Activated CD8-positive, alpha-beta memory T cell treated with anti-CD3 and anti-CD28 coated beads, Interleukin-2, amount 50 U/mL, for 1 hour (primary cell): ENCODE data around the gene PCGF3.
A peak's percentile ranks its signal among the peaks of the same experiment; 100 is the strongest.

ENCODE experiments used
- DNase-seq: peaks from one replicate; pipeline ENCODE4 v3.0.0-alpha.2; 2020; ENCODE audit errors: extremely low read depth

PCGF3 gene, protein sequence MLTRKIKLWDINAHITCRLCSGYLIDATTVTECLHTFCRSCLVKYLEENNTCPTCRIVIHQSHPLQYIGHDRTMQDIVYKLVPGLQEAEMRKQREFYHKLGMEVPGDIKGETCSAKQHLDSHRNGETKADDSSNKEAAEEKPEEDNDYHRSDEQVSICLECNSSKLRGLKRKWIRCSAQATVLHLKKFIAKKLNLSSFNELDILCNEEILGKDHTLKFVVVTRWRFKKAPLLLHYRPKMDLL

DNA sequence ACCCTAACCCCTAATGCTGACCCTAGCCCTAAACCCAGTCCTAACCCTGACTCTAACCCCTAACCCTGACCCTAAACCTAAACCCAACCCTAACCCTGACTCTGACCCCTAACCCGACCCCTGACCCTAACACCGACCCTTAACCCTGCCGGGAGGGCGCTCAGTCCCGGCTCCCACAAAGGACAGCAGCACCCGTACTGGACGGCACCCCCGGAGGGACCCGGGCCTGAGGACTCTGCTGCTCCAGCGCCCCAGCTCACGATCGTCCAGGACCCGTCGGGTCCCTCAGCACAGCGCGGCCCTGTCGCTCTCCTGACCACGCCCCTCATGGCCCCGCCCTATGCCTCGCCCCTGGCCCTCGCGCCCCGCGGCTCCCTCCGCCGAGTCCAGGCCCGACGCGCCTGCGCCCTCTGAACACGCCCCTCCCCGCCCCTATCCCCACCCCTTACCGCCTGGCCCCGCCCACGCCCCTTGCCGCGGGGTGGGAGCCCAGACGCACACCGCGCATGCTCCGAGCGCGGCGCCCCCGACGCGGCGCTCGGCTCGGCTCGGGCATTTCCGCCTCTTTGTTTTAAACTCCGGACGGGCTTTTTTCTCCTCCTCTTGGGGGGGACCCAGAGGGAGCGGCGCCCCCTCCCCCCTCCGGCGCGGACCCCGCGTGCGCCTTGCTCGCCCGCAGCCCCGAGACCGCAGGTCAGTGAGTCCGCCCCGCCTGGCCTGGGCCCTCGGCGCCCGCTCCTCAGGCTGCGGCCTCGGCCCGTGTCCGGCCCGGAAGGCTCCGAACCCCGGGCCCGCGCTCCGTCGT lies at the start of gene PCGF3:
Gene PCGF3, plus strand, starts transcription at position 555 of the 805 bp plus-strand sequence. CDS start 27,849 bp downstream, outside the sequence.
- DNase-seq: peak; percentile 81

DNA sequence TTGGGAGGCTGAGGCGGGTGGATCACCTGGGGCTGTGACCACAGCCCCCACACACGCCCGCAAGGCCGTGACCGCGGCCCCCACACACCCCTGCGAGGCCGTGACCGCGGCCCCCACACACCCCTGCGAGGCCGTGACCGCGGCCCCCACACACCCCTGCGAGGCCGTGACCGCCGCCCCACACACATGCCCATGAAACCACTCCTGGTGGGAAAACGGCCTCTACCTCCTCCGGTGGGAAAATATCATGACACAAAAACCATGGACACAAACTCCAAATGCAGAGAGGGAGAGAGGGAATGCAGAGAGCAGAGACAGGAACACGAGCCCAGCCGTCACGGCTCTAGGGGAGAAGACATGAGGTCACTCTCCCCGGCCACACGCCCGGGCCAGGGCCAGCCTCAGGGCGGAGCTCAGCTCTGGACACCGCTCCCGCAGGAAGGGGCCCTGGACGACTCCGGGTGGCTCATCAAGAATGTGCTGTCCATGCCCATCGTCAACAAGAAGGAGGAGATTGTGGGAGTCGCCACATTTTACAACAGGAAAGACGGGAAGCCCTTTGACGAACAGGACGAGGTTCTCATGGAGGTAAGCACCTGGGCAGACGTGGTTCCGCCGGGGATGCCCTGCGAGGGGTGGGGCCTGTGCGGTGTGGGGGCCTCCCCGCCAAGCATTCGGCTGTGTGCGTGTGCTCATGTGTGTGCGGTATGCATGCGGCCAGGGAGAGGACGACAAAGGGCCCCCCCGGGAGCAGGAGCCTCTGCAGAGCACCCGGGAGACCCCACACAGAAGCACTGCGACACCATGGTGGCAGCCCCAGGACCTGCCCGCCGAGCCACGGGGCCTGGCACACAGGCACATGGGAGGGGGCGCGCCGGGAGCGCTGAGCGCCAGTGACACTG lies 48.9 kb upstream of the PCGF3 start:
- DNase-seq: no peak

DNA sequence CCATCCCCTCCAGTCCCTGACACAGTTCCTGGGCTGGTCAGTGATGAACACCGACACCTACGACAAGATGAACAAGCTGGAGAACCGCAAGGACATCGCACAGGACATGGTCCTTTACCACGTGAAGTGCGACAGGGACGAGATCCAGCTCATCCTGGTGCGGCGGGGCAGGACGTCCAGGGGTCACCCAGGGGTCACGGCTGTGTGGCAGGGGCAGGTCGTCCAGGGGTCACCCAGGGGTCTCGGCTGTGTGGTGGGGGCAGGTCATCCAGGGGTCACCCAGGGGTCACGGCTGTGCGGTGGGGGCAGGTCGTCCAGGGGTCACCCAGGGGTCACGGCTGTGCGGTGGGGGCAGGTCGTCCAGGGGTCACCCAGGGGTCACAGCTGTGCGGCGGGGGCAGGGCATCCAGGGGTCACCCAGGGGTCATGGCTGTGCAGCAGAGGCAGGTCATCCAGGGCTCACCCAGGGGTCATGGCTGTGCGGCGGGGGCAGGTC lies 48.2 kb upstream of the PCGF3 start:
- no peak for DNase-seq

DNA sequence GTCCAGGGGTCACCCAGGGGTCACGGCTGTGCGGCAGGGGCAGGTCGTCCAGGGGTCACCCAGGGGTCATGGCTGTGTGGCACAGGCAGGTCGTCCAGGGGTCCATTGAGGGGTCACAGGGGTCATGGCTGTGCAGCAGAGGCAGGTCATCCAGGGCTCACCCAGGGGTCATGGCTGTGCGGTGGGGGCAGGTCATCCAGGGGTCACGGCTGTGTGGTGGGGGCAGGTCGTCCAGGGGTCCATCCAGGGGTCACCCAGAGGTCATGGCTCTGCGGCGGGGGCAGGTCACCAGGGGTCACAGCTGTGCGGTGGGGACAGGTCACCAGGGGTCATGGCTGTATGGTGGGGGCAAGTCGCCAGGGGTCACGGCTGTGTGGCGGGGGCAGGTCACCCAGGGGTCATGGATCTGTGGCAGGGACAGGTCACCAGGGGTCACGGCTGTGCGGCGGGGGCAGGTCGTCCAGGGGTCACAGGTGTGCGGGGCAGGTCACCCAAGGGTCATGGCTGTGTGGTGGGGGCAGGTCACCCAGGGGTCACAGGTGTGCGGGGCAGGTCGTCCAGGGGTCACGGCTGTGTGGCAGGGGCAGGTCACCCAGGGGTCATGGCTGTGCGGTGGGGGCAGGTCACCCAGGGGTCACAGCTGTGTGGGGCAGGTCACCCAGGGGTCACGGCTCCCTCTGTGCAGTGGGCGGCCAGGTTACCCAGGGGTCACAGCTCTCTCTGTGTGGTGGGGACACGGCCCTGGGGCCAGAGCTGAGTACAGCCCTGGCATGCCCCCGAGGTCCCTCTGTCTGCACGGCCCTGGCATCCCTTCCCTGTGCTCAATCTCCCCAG lies 47.6 kb upstream of the PCGF3 start:
- DNase-seq: no peak

DNA sequence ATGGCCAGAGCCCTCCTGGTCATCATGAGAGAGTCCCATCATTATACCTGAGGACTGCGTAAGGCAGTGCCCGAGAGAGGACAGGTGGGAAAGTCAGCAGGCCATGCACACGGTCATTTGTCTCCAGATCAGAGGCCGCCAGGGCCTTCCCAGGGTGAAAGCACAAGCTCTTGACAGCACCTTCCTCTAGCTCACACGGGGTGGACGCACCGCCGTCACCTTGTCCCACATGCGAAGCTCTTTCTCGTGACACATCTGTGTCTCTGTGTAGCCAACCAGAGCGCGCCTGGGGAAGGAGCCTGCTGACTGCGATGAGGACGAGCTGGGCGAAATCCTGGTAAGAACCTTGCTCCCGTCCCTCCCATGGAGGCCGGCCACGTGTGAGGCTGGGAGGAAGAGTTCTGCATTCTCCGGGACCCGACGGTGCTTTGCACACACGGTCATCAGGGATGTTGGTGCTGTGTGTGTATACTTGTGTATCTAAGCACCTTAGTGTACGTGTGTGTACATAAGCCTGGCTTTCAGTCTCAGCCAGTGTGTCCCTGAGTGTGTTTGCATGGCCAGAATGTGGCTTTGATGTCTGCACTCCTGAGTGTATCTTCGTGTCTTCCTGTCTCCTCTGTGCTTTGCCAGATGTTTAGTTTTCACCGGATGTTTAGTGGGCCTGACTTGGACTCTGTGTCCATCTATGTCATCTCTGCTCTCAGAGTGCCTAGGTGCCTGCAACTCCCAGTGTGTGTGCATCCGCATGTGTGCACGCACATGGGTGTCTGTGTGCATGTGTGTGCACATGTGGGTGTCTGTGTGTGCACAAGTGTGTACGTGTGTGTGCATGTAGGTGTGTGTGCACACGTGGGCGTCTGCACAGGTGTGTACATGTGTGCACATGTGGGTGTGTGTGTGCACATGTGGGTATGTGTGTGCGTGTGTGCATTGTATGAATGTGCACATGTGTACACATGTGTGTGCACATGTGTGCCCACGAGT lies 46.7 kb upstream of the PCGF3 start:
- DNase-seq: no peak

DNA sequence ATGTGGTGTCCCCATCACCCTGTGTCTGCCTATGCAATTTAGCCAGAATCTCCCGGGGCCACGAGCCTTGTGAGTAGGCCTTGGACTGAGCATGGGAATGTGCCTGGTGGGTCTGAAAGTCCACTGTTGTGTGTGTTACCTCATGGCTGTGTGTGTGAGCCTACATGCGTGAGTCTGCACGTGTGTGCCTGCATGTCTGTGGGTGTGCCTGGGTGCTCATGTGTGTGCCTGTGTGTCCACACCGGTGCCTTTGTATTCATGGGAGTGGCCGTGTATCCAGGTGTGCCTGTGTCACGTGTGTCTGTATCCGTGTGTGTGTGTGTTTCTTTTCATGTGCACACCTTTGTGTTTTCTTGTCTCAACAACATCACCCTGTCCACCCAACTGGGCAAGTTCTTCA lies 45.8 kb upstream of the PCGF3 start:
- no peak for DNase-seq

DNA sequence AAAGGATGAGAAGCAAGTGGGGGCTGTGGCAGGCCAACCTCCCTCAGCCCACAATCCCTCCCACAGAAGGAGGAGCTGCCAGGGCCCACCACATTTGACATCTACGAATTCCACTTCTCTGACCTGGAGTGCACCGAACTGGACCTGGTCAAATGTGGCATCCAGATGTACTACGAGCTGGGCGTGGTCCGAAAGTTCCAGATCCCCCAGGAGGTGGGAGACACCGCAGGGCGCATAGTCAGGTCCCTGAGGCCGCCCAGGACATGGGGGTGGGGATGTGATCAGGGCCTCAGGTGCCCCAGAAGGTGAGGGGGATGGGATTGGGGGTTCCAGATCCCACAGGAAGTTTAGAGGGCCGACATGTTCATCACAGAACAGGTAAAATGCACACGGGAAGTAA lies 45.2 kb upstream of the PCGF3 start:
- no peak for DNase-seq

DNA sequence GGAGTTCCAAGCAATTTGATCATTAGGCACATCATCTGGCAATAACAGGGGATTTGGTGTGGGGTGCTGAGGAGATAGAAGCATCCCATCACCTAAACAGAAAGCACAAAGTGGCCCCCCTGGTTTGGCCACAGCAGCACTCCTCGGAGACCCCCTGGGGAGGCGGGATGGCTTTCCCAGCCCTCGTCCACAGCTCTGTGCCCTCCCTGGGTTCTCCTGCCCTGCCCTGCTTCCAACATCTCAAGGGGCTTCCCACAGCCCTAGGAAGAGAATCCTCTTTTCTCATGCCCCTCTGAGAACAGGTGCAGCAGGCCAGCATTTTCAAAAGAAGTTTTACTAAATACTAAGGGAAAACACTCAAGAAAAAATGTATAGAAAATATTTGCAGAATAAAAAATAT lies 44.4 kb upstream of the PCGF3 start:
- no peak for DNase-seq

DNA sequence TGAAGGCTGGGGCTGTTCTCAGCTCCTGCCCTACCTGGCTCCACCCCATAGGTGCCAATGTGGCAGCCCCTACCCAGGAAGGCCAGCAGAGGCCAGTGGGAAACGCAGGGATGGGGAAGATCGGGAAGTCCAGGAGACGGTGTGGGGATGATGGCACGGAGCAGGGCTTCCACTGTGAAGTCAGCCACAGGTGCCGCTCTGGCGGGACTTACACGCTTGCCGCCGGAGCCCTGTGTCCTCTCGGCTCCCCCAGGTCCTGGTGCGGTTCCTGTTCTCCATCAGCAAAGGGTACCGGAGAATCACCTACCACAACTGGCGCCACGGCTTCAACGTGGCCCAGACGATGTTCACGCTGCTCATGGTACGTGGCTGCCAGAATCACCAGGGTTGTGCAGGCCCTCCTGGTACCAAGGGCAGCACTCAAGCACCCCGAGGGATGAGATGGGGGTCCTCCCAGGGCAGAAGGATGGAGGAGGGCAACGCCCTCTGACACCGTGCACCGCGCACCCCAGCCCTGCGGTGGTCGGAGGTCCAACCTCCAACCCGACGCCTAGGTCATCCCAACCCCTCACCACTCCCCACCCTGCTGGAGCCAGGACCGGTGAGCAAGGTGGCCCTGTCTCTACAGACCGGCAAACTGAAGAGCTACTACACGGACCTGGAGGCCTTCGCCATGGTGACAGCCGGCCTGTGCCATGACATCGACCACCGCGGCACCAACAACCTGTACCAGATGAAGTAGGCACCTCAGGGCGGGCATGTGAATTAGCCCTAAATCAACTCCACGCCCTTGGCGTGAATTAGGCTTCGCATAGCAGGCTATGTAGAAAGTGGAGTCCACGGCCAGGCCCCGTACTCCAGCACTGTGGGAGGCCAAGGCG lies 43.5 kb upstream of the PCGF3 start:
- DNase-seq: no peak

DNA sequence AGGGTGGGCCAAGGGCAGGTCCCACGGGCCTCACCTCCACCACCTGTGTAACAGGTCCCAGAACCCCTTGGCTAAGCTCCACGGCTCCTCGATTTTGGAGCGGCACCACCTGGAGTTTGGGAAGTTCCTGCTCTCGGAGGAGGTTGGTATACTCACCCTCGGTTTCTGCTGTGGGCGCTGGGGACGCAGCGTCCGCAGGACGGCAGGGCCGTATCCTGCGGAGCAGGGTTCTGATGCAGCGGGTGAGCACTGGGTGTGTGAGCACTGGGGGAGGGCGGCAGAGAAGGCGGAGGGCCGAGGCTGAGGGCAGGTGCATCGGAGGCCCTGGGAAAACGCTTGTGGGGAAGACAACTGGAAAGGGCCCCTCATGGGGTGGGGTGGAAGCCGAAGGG lies 42.6 kb upstream of the PCGF3 start:
- DNase-seq: no peak

DNA sequence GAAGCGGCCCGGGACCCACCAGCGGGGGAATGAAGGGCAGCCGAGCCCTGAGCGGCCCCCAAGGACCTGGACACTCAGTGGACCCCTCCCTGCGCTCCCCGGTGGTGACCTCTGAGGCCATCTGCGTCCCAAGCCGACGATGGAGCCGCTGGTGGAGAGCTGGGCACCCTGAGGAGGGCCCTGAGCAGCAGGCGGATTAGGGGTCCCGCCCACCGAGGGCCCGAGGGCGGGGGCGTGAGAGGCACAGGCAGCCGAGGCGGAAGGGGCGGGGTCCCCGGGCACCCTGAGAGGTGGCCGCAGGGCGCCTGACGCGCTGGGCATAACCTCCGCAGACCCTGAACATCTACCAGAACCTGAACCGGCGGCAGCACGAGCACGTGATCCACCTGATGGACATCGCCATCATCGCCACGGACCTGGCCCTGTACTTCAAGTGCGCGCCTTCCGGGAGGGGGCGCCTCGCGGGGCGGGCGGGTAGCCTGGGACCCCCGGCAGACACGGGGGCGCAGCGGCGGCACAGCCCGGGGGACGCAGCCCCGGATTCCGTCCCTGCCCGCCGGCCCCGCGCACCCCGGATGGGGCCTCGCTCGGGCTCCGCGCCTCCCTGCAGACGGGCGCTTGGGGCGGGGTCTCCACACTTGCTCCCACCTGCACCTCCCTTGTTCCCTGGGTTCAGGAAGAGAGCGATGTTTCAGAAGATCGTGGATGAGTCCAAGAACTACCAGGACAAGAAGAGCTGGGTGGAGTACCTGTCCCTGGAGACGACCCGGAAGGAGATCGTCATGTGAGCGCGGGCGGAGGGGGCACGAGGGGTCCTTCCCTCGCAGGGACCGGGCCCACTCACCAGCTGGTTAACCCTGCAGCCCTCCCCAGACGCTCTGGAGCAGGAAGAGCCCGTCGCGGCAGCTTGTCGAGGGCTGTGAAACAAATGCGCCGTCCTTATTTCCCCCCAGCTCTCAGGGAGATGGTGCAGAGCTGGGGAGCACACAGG lies 41.9 kb upstream of the PCGF3 start:
- peak; percentile 47 for DNase-seq

DNA sequence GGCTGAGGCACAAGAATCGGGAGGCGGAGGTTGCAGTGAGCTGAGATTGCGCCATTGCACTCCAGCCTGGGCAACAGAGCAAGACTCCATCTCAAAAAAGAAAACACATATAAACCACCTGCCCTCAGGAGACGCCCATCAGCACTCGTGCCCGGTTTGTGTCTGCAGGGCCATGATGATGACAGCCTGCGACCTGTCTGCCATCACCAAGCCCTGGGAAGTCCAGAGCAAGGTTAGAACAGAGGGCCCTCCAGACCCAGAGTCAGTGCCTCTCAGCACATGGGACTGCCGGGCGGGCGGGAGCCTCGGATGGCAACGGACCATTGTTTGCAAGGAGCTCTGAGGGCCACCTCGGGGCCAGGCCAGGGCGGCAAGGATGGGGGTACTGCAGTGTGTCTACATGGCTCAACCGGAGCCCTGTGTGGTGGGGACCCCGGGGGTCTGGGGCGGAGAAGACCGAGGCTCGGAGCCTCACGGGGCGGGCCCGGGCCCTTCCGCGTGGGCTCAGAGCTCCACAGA lies 40.9 kb upstream of the PCGF3 start:
- no peak for DNase-seq

DNA sequence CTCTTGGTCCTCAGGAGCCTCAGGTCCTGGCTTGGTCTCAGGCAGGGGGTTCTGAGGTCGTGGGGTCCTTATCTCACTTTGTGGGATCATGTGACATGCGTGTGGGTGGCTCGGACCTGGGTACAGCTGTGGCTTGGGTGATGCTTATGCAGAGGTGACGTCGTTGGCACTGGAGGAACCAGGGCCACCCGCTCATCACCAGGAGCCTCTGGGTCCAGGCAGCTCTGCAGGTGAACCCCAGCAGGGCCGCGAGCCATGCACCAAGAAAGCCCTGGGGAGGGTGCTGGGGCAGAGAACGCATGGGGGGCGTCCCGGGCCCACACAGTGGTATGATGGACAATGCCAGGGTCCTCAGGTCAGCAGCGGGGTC lies 40.3 kb upstream of the PCGF3 start:
- no peak for DNase-seq

DNA sequence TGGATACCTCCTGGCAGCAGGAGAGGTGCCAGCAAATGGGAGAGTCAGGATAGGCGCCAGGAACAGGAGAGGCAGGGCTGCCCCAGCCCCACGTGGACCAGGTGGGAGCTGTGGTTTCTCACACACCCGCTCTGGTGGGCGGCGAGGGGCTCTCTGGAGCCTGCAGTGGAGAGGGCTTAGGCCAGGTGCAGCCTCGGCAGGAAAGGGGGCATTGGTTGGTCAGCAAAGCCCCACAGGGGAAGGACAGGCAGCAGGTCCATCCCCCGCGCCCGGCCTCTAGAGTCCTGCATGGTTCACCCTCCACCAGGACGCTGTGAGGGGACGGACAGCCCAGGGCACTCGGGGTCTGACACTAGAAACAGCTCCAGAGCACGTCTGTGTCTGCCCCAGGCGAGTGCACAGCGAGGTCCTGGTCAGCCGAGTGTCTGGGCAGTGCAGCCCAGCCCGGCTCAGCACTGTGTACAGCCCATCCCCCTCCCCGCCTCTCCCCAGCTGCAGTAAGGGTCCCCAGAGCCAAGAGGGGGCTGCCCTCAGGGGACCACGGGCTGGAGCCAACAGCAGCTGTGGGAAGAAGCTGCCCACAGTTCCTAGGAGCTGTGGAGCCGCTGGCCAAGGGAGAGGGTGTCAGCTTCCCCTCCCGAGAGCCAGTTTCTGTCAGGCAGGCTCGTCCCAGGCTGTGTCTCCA lies 39.7 kb upstream of the PCGF3 start:
- DNase-seq: no peak

DNA sequence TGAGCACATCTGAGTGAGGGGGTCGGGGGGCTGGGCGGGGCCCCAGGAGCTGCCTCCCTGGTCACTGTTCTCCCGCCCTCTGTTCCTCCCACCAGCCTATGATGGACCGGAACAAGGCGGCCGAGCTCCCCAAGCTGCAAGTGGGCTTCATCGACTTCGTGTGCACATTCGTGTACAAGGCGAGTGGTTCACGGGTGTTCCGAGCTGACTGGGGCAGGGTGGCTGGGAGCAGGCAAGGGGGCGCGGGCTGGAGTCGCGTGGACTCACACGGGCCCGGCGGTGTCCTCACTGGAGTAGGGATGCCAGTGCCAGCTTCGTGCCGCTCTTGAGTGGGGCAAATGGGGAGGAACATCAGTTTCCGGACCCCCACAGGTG lies 39.2 kb upstream of the PCGF3 start:
- DNase-seq: no peak

DNA sequence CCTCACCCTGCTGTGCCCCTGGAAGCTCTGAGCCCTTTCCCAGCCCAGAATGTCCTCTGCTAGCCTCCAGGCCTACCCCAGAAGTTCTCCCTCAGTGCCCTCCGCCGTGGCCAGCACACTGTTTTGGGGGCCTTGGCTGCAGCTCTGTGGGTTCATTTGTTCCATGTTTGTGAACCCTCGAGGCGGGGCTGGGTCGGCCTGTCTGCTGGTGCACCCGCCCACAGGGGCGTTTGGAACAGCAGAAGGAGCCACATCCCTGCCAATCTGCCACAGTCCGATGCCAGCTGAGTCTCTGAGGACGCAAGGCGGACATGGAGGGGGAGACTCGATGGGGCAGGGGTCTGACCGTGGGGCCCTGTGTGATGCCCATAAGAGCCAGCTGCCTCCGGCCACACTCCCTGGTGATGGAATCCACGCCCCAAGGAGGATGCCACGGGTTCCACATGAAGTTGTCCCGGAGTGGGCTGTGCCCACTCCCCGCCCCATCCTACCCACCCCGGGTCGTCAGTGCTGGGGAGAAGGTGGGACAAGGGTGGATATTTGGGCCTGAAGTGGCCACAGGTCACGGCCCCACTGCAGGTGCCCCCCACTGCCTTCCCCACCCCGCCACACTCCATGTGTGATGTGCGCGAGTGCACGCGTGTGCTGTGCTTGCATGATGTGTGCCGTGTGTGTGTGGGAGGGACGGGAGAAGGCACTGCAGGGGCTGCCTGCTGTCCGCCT lies 38.6 kb upstream of the PCGF3 start:
- no peak for DNase-seq

DNA sequence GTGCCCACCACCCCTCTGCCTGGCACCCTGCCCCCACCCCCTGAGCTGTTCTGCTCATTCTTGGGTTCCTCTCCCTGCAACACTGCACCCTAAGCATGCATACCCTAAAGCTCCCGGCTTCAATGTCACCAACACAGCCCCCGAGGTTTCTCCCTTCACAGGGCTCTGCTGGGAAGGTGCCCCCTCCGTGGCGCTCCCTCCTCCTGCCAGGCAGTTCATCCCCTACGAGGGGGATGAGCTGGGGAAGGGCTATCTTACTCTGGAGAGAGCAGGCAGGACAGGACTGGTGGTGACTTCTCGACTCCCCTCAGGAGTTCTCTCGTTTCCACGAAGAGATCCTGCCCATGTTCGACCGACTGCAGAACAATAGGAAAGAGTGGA lies 38.1 kb upstream of the PCGF3 start:
- no peak for DNase-seq
